Neural progenitor cell (in vitro differentiated cells): ENCODE measurements around the gene NALCN.

Experiments used
- CTCF ChIP-seq: fragments of 200-600 bp; sonication (generic); IDR thresholded peaks from 2 replicates; pipeline ENCODE4 v1.5.1; 2017; ENCODE audit warnings: antibody characterized with exemption, mild to moderate bottlenecking
- EZH2 ChIP-seq: fragments of 200-600 bp; sonication (generic); IDR thresholded peaks from 2 replicates; pipeline ENCODE4 v1.6.1; 2017; ENCODE audit warnings: antibody characterized with exemption, mild to moderate bottlenecking, moderate library complexity

- TF ChIP-seq CTCF, result no peak
- TF ChIP-seq EZH2, result no peak
Observed at GRCh38 chr13:101205408-101205807, 210.9 kb downstream of the NALCN start.
